ENCODE data around the gene CNBP. TPM values are rescaled to one million over a fixed set of nuclear protein-coding genes. Genes with fewer than 3 reads are reported as not detected.

The CNBP gene
- total and polyA plus RNA-seq, 2 of the 13 experiments (the other 11 are each of a cell fraction or from before 2014, with no cell fraction given): 282 to 354 TPM

GRCh38 chr3:129224984-129225393 is 41.3 kb upstream of the CNBP start (continued):
- TF ChIP-seq, protein P1, sequence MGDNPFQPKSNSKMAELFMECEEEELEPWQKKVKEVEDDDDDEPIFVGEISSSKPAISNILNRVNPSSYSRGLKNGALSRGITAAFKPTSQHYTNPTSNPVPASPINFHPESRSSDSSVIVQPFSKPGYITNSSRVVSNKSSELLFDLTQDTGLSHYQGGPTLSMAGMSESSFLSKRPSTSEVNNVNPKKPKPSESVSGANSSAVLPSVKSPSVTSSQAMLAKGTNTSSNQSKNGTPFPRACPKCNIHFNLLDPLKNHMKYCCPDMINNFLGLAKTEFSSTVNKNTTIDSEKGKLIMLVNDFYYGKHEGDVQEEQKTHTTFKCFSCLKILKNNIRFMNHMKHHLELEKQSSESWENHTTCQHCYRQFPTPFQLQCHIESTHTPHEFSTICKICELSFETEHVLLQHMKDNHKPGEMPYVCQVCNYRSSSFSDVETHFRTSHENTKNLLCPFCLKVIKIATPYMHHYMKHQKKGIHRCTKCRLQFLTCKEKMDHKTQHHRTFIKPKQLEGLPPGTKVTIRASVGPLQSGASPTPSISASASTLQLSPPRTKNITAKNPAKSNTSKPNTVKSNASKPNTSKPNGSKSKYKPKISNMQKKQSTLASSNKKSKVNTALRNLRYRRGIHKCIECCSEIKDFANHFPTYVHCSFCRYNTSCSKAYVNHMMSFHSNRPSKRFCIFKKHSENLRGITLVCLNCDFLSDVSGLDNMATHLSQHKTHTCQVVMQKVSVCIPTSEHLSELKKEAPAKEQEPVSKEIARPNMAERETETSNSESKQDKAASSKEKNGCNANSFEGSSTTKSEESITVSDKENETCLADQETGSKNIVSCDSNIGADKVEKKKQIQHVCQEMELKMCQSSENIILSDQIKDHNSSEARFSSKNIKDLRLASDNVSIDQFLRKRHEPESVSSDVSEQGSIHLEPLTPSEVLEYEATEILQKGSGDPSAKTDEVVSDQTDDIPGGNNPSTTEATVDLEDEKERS (CRISPR knock-in tag; IDR thresholded peaks at IDR 0.05): no peak
- TF ChIP-seq FOXP4 (CRISPR knock-in tag; IDR thresholded peaks at IDR 0.05) (peak; percentile 59; the same call in 1 of the 2 replicates), ZNF512 (CRISPR knock-in tag; IDR thresholded peaks at IDR 0.05) (no peak), ZNF800 (CRISPR knock-in tag; IDR thresholded peaks at IDR 0.05) (no peak), AKAP8 (CRISPR knock-in tag; IDR thresholded peaks at IDR 0.05) (no peak), CBFB (CRISPR knock-in tag; IDR thresholded peaks at IDR 0.05) (no peak), KLF12 (CRISPR knock-in tag; IDR thresholded peaks at IDR 0.05; ENCODE audit: borderline replicate concordance) (no peak), ZNF629 (CRISPR knock-in tag; conservative IDR thresholded peaks at IDR 0.05) (no peak), ZBTB7B (CRISPR knock-in tag; IDR thresholded peaks at IDR 0.05) (peak; percentile 32; the same call in 1 of the 2 replicates), SIX4 (CRISPR knock-in tag; IDR thresholded peaks at IDR 0.05) (no peak), ZFAT (CRISPR knock-in tag; conservative IDR thresholded peaks at IDR 0.05) (no peak), ZBTB21 (CRISPR knock-in tag; IDR thresholded peaks at IDR 0.05) (no peak), ZNF75D (CRISPR knock-in tag; IDR thresholded peaks at IDR 0.05; ENCODE audit: borderline replicate concordance) (no peak), ZMYM4 (CRISPR knock-in tag; IDR thresholded peaks at IDR 0.05) (peak; percentile 42; the same call in 1 of the 2 replicates), PHB2 (IDR thresholded peaks at IDR 0.05; ENCODE audit: partially characterized antibody) (no peak), ETV5 (CRISPR knock-in tag; IDR thresholded peaks at IDR 0.05; ENCODE audit: borderline replicate concordance) (peak; percentile 91), NCOR1 (IDR thresholded peaks at IDR 0.05; ENCODE audit: borderline replicate concordance, low read length) (peak; percentile 88)
- TF ChIP-seq, protein P2, sequence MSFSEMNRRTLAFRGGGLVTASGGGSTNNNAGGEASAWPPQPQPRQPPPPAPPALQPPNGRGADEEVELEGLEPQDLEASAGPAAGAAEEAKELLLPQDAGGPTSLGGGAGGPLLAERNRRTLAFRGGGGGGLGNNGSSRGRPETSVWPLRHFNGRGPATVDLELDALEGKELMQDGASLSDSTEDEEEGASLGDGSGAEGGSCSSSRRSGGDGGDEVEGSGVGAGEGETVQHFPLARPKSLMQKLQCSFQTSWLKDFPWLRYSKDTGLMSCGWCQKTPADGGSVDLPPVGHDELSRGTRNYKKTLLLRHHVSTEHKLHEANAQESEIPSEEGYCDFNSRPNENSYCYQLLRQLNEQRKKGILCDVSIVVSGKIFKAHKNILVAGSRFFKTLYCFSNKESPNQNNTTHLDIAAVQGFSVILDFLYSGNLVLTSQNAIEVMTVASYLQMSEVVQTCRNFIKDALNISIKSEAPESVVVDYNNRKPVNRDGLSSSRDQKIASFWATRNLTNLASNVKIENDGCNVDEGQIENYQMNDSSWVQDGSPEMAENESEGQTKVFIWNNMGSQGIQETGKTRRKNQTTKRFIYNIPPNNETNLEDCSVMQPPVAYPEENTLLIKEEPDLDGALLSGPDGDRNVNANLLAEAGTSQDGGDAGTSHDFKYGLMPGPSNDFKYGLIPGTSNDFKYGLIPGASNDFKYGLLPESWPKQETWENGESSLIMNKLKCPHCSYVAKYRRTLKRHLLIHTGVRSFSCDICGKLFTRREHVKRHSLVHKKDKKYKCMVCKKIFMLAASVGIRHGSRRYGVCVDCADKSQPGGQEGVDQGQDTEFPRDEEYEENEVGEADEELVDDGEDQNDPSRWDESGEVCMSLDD (CRISPR knock-in tag; IDR thresholded peaks at IDR 0.05; ENCODE audit: borderline replicate concordance): no peak

Data from HepG2 (cell line).